ENCODE data around the gene SLC16A13.

The SLC16A13 gene

DNA sequence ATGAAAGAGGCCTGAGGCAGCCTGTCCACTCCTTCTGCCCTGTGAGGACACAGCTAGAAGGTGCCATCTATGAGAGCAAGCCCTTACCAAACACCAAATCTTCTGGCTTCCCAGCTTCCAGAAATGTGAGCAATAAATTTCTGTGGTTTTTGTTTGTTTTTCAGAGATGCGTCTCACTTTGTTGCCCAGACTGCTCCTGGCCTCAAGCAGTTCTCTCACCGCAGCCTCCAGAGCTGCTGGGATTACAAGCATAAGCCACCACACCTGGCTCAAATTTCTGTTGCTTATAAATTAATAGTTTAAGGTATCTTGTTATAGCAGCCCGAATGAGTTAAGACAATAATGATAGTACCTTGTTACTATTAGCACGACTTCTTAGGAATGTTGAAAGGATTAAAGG, 20.6 kb downstream of the SLC16A13 start:
- peak in 1 of 2 donors; percentile 48 for DNase-seq (ENCODE audit: low read depth in 2 of 2)
- TF ChIP-seq, protein P1, sequence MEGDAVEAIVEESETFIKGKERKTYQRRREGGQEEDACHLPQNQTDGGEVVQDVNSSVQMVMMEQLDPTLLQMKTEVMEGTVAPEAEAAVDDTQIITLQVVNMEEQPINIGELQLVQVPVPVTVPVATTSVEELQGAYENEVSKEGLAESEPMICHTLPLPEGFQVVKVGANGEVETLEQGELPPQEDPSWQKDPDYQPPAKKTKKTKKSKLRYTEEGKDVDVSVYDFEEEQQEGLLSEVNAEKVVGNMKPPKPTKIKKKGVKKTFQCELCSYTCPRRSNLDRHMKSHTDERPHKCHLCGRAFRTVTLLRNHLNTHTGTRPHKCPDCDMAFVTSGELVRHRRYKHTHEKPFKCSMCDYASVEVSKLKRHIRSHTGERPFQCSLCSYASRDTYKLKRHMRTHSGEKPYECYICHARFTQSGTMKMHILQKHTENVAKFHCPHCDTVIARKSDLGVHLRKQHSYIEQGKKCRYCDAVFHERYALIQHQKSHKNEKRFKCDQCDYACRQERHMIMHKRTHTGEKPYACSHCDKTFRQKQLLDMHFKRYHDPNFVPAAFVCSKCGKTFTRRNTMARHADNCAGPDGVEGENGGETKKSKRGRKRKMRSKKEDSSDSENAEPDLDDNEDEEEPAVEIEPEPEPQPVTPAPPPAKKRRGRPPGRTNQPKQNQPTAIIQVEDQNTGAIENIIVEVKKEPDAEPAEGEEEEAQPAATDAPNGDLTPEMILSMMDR (IDR thresholded peaks at IDR 0.05; ENCODE audit: low read depth, low read length): no peak
- H3K4me3 ChIP-seq (replicated peaks in 1 of 2; ENCODE audit: low read depth in 2 of 2, low read length in 2 of 2): no peak overlapping the region

DNA sequence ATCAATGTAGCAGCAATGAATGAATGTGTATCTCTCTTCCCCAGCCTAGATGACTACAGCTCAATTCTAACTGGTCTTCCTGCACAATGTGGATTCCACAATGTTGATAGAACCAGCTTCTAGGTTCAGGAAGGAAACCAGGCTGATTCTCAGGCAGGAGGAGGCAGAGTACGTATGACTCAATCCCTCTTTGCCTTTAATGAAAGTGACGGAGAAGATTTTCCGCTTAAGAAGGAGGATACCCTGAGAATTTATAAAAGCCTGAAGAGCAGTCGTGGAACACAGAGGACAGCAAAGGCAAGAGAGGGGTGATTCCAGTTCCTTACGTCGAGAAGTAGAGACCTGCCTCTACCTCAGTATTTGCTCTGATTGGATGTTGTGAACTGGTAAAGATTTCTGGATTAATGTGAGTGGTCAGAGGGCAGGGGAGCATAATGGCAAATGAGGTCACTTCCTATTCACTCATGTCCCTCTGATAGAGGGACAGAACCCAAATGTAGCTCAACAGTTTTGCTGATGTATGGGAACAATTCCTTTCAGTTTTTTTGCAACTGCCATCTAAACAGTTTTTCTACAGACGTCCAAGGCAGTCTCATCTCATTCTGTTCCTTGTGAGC, 23.1 kb downstream of the SLC16A13 start:
- peak; percentile 56 to 81 for DNase-seq (ENCODE audit: low read depth in 2 of 2)
- no peak overlapping the region for H3K4me3 ChIP-seq (replicated peaks in 1 of 2; ENCODE audit: low read depth in 2 of 2, low read length in 2 of 2)
- TF ChIP-seq, protein P1 (IDR thresholded peaks at IDR 0.05; ENCODE audit: low read depth, low read length): no peak

DNA sequence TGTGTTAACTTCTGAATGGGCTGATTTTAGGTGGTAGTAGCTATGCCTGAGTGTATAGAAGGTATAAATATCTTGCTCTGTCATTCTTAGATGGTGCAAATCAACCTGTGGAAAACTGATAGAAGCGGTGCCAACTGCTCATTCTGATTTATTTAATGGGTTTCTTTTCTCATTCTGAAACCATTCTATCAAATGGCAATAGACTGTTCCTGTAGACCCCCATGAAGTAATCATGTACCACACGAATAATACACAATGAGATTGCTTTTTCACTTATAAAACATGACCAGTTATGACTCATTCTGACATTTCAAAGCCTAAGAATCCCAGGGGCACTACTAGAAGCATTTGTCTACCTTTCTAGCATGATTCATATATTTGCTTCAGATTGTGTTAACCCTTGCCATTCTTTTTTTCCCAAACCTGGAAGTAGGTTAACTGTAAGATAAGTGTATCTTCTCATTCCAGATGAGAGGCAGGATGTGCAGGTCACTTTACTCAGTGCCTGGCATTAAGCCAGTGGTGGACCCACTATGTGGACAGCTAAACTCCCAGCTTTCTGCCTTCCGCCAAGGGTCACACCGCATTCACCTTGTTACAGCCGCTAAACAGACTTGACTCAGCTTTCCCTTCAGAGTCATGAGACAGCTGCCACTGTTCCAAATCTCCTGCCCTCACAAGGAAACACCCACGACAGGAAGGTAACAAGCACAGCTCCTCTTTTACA, 24.5 kb downstream of the SLC16A13 start:
- peak; percentile 55 to 95 for DNase-seq (ENCODE audit: low read depth in 2 of 2)
- H3K4me3 ChIP-seq (replicated peaks in 1 of 2; ENCODE audit: low read depth in 2 of 2, low read length in 2 of 2): no peak overlapping the region
- TF ChIP-seq, protein P1 (IDR thresholded peaks at IDR 0.05; ENCODE audit: low read depth, low read length): no peak

DNA sequence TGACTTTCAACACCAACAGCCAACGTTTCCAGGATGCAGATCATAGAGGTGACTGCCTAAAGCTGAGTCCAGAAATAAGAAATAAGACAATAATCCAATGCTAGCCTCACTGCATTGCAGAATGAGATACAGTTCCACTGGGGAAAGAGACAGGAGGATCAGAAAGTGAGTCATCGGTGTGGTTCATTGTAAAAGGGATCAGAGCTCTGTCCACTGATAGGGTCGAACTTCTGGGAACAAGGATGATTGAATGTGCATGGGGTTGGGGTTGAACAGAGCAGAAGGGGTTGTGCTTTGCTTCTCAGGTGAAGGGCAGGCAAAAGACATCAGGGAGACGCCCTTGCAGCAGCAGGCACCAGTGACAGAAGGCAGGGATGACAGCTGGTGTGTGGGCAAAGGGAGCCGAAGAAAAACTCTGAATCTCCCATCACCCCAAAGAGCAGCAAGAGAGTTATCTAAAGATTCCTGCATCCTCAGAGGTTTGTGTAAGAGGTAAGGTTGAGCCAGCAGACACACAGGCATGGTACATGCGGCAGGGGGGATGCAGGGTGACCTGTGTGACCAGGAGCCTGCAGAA, 27.8 kb downstream of the SLC16A13 start:
- TF ChIP-seq, protein P1 (IDR thresholded peaks at IDR 0.05; ENCODE audit: low read depth, low read length): no peak

DNA sequence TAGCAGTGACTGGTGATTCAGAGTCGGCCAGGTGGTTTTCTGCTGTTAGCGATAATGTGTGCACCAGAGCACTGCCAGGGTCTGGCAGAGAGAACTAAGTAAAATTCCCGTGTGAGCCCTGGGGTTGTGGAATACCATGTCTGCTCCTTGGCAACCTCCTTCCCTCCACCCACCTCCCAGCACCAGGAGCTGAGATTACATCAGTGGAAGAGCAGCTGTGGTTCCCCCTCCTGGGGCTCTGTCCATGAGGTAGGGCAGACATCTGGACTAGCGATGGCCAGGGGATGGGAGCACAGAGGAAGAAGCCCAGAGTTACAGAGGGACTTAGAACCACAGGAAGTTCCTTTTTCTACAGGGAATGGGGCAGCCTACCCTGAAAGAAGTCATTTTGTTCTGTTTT, 28.4 kb downstream of the SLC16A13 start:
- peak in 1 of 2 donors; percentile 22 for DNase-seq (ENCODE audit: low read depth in 2 of 2)
- TF ChIP-seq, protein P1 (IDR thresholded peaks at IDR 0.05; ENCODE audit: low read depth, low read length): no peak
- no peak overlapping the region for H3K4me3 ChIP-seq (replicated peaks in 1 of 2; ENCODE audit: low read depth in 2 of 2, low read length in 2 of 2)

More for the DNA sequence above, 27.8 kb downstream of the SLC16A13 start:
- H3K4me3 ChIP-seq (replicated peaks in 1 of 2; ENCODE audit: low read depth in 2 of 2, low read length in 2 of 2): no peak overlapping the region
- DNase-seq (ENCODE audit: low read depth in 2 of 2): peak in 1 of 2 donors; percentile 29

DNA sequence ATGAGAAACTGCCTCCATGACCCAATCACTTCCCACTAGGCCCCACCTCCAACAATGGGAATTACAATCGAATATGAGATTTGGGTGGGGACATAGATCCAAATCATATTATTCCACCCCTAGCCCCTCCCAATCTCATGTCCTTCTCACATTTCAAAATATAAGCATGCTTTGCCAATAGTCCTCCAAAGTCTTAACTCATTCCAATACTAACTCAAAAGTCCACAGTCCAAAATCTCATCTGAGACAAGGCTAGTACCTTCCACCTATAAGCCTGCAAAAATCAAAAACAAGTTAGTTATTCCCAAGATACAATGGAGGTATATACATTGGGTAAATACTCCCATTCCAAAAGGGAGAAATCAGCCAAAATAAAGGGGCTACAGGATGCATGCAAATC, 31.4 kb downstream of the SLC16A13 start:
- no peak for DNase-seq (ENCODE audit: low read depth in 2 of 2)
- H3K4me3 ChIP-seq (replicated peaks in 1 of 2; ENCODE audit: low read depth in 2 of 2, low read length in 2 of 2): no peak overlapping the region
- TF ChIP-seq, protein P1 (IDR thresholded peaks at IDR 0.05; ENCODE audit: low read depth, low read length): no peak
